Neuron (in vitro differentiated cells): ENCODE data around the gene VMO1.
"Not testable (repeated sequence)": the region's sequence is repeated elsewhere in the genome, so short reads cannot be mapped to it uniquely, and the experiment has no call there.

Experiments
- H2AFZ ChIP-seq: one replicate; pipeline ENCODE4 v1.6.1; 2013; ENCODE audit warnings: low read depth, mild to moderate bottlenecking, inconsistent platforms, low read length, moderate library complexity
- H3K27me3 ChIP-seq: one replicate; pipeline ENCODE4 v1.6.1; 2013; ENCODE audit warnings: low read length; ENCODE audit not compliant: insufficient read depth
- H3K36me3 ChIP-seq: one replicate; pipeline ENCODE4 v1.6.1; 2013; ENCODE audit warnings: low read length; ENCODE audit not compliant: insufficient read depth
- H3K4me1 ChIP-seq: one replicate; pipeline ENCODE4 v1.6.1; 2013; ENCODE audit warnings: low read length; ENCODE audit not compliant: insufficient read depth
- H3K4me3 ChIP-seq: 2 replicates; pipeline ENCODE4 v1.5.1; 2013; ENCODE audit warnings: mild to moderate bottlenecking, low read length, moderate library complexity
- H3K9me3 ChIP-seq: one replicate; pipeline ENCODE4 v1.6.1; 2013; ENCODE audit warnings: low read length

Gene VMO1

GRCh38 chr17:4786106-4786511 is at the start of gene VMO1:
Gene VMO1 (minus strand): TSS chr17:4786364. CDS start chr17:4786352, 12 bp downstream.
- Histone ChIP-seq H3K9me3 (no peaks in the 10 kb centered on the region), H3K4me3 (no peak within 1 kb of the TSS), H3K27me3 (no peaks in the 10 kb centered on the region), H3K4me1 (peaks cover 4% of the 10 kb centered on the region), H2AFZ (no peak within 1 kb of the TSS), H3K36me3 (no peaks in the 10 kb centered on the region)

- H3K9me3 ChIP-seq = no peaks in the 10 kb centered on the region
- peak overlapping the region; percentile 73 for H3K4me3 ChIP-seq
- H2AFZ ChIP-seq = no peak overlapping the region
- peaks cover 7% of the 10 kb centered on the region for H3K36me3 ChIP-seq
- peaks cover 14% of the 10 kb centered on the region for H3K4me1 ChIP-seq
- no peaks in the 10 kb centered on the region for H3K27me3 ChIP-seq
Observed at GRCh38 chr17:4834681-4835020, 48.5 kb upstream of the VMO1 start.

GRCh38 chr17:4833941-4834680 is 47.9 kb upstream of the VMO1 start:
- peaks cover 7% of the 10 kb centered on the region for H3K36me3 ChIP-seq
- H3K4me3 ChIP-seq = peak overlapping the region; percentile 73
- no peaks in the 10 kb centered on the region for H3K27me3 ChIP-seq
- no peaks in the 10 kb centered on the region for H3K9me3 ChIP-seq
- peak overlapping the region; percentile 60 for H2AFZ ChIP-seq
- H3K4me1 ChIP-seq = peaks cover 14% of the 10 kb centered on the region

GRCh38 chr17:4833178-4833940 is 47.2 kb upstream of the VMO1 start, which contains the start of gene MINK1:
Gene MINK1 (plus strand): TSS chr17:4833340. CDS start chr17:4833584, 244 bp downstream.
- peak within 1 kb of the TSS; percentile 73 for H3K4me3 ChIP-seq
- H3K36me3 ChIP-seq = peaks cover 7% of the 10 kb centered on the region
- H3K9me3 ChIP-seq = no peaks in the 10 kb centered on the region
- H3K4me1 ChIP-seq = peaks cover 14% of the 10 kb centered on the region
- H3K27me3 ChIP-seq = no peaks in the 10 kb centered on the region
- H2AFZ ChIP-seq = peak within 1 kb of the TSS; percentile 60

GRCh38 chr17:4832829-4833177 is 46.6 kb upstream of the VMO1 start:
- not testable (repeated sequence) for H3K9me3 ChIP-seq, H3K36me3 ChIP-seq, H3K27me3 ChIP-seq
- Histone ChIP-seq H3K4me1 (peaks cover 14% of the 10 kb centered on the region), H3K4me3 (peak overlapping the region; percentile 73), H2AFZ (peak overlapping the region; percentile 60)

GRCh38 chr17:4827399-4827798 is 41.2 kb upstream of the VMO1 start:
- no peak overlapping the region for H3K4me3 ChIP-seq
- H3K4me1 ChIP-seq = no peaks in the 10 kb centered on the region
- no peak overlapping the region for H2AFZ ChIP-seq
- H3K36me3 ChIP-seq = peaks cover 7% of the 10 kb centered on the region
- H3K27me3 ChIP-seq = no peaks in the 10 kb centered on the region
- H3K9me3 ChIP-seq = no peaks in the 10 kb centered on the region

GRCh38 chr17:4823373-4824089 is 37.4 kb upstream of the VMO1 start:
- Histone ChIP-seq H3K4me1 (no peaks in the 10 kb centered on the region), H3K36me3 (peaks cover 17% of the 10 kb centered on the region), H3K4me3 (no peak overlapping the region), H3K9me3 (no peaks in the 10 kb centered on the region), H2AFZ (no peak overlapping the region), H3K27me3 (no peaks in the 10 kb centered on the region)

- Histone ChIP-seq H3K9me3 (no peaks in the 10 kb centered on the region), H3K4me1 (no peaks in the 10 kb centered on the region), H3K27me3 (no peaks in the 10 kb centered on the region), H2AFZ (no peak overlapping the region), H3K36me3 (peaks cover 24% of the 10 kb centered on the region), H3K4me3 (no peak overlapping the region)
Observed at GRCh38 chr17:4822835-4823234, 36.7 kb upstream of the VMO1 start.

- Histone ChIP-seq H3K27me3 (no peaks in the 10 kb centered on the region), H3K4me3 (no peak overlapping the region), H2AFZ (no peak overlapping the region), H3K36me3 (peaks cover 44% of the 10 kb centered on the region), H3K9me3 (no peaks in the 10 kb centered on the region), H3K4me1 (no peaks in the 10 kb centered on the region)
Observed at GRCh38 chr17:4818276-4818675, 32.1 kb upstream of the VMO1 start.

GRCh38 chr17:4816826-4817225 is 30.7 kb upstream of the VMO1 start:
- peaks cover 41% of the 10 kb centered on the region for H3K36me3 ChIP-seq
- no peaks in the 10 kb centered on the region for H3K27me3 ChIP-seq
- H3K4me1 ChIP-seq = no peaks in the 10 kb centered on the region
- H3K4me3 ChIP-seq = no peak overlapping the region
- H3K9me3 ChIP-seq = no peaks in the 10 kb centered on the region
- no peak overlapping the region for H2AFZ ChIP-seq

GRCh38 chr17:4815043-4815675 is 29.0 kb upstream of the VMO1 start:
- no peak overlapping the region for H2AFZ ChIP-seq
- no peak overlapping the region for H3K4me3 ChIP-seq
- peaks cover 45% of the 10 kb centered on the region for H3K36me3 ChIP-seq
- no peaks in the 10 kb centered on the region for H3K27me3 ChIP-seq
- no peaks in the 10 kb centered on the region for H3K9me3 ChIP-seq
- H3K4me1 ChIP-seq = no peaks in the 10 kb centered on the region

- no peak overlapping the region for H2AFZ ChIP-seq
Observed at GRCh38 chr17:4812690-4813089, 26.5 kb upstream of the VMO1 start.

GRCh38 chr17:4811471-4811870 is 25.3 kb upstream of the VMO1 start:
- Histone ChIP-seq H3K4me1 (peaks cover 5% of the 10 kb centered on the region), H3K9me3 (no peaks in the 10 kb centered on the region), H3K27me3 (no peaks in the 10 kb centered on the region), H3K4me3 (no peak overlapping the region), H3K36me3 (peaks cover 27% of the 10 kb centered on the region), H2AFZ (no peak overlapping the region)

More at GRCh38 chr17:4812690-4813089, 26.5 kb upstream of the VMO1 start:
- peaks cover 37% of the 10 kb centered on the region for H3K36me3 ChIP-seq
- H3K4me3 ChIP-seq = no peak overlapping the region
- no peaks in the 10 kb centered on the region for H3K9me3 ChIP-seq
- no peaks in the 10 kb centered on the region for H3K27me3 ChIP-seq
- peaks cover 3% of the 10 kb centered on the region for H3K4me1 ChIP-seq
